SK-N-SH treated with all-trans-retinoic acid at 6 μM for 48 hours (cell line): ENCODE results near the gene RAB18.

Experiments used
- ATAC-seq: fragments of 200-7000 bp; cut with Tn5 transposase; 3 replicates; pipeline ENCODE4 v1.9.1; 2020; ENCODE audit warnings: mild to moderate bottlenecking, moderate library complexity
- ARNTL ChIP-seq: fragments of 450-650 bp; formaldehyde crosslinking; IDR thresholded peaks from 2 replicates; pipeline ENCODE4 v1.5.0; 2020; ENCODE audit warnings: low read depth, mild to moderate bottlenecking, moderate library complexity, borderline replicate concordance
- CREB5 ChIP-seq: fragments of 250-450 bp; sonication (Bioruptor Pico); IDR thresholded peaks from 2 replicates; pipeline ENCODE4 v1.5.1; 2020; ENCODE audit warnings: low read depth, mild to moderate bottlenecking, moderate library complexity
- CSRNP3 ChIP-seq: fragments of 250-450 bp; sonication (Bioruptor Pico); IDR thresholded peaks from 2 replicates; pipeline ENCODE4 v1.5.1; 2021; ENCODE audit warnings: mild to moderate bottlenecking, moderate library complexity
- ESRRG ChIP-seq: fragments of 250-450 bp; sonication (Bioruptor Pico); IDR thresholded peaks from 2 replicates; pipeline ENCODE4 v1.6.1; 2021; ENCODE audit warnings: mild to moderate bottlenecking
- ISL1 ChIP-seq: fragments of 250-450 bp; sonication (Bioruptor Pico); IDR thresholded peaks from 2 replicates; pipeline ENCODE4 v2.1.2; 2022; ENCODE audit warnings: mild to moderate bottlenecking, moderate library complexity
- OSR1 ChIP-seq: fragments of 250-450 bp; sonication (Bioruptor Pico); IDR thresholded peaks from 2 replicates; pipeline ENCODE4 v1.8.0; 2022; ENCODE audit warnings: moderate library complexity, mild to moderate bottlenecking, inconsistent platforms
- PPARA ChIP-seq: fragments of 250-450 bp; sonication (Bioruptor Pico); IDR thresholded peaks from 2 replicates; pipeline ENCODE4 v1.5.0; 2020; ENCODE audit warnings: mild to moderate bottlenecking, borderline replicate concordance
- SNAI2 ChIP-seq: fragments of 250-450 bp; sonication (Bioruptor Pico); IDR thresholded peaks from 2 replicates; pipeline ENCODE4 v1.5.0; 2020; ENCODE audit warnings: mild to moderate bottlenecking, moderate library complexity
- TOX ChIP-seq: fragments of 250-450 bp; sonication (Bioruptor Pico); IDR thresholded peaks from 2 replicates; pipeline ENCODE4 v1.8.0; 2021; ENCODE audit warnings: mild to moderate bottlenecking, moderate library complexity, borderline replicate concordance
- ZFP30 ChIP-seq: fragments of 450-650 bp; formaldehyde crosslinking; IDR thresholded peaks from 2 replicates; pipeline ENCODE4 v1.5.0; 2022; ENCODE audit warnings: mild to moderate bottlenecking, moderate library complexity
- ZNF565 ChIP-seq: fragments of 450-650 bp; formaldehyde crosslinking; conservative IDR thresholded peaks from 2 replicates; pipeline ENCODE4 v1.5.0; 2020; ENCODE audit warnings: low read depth, mild to moderate bottlenecking, moderate library complexity
- ZNF70 ChIP-seq: fragments of 450-650 bp; formaldehyde crosslinking; IDR thresholded peaks from 2 replicates; pipeline ENCODE4 v1.5.0; 2020; ENCODE audit warnings: mild to moderate bottlenecking, moderate library complexity
- ZNF8 ChIP-seq: fragments of 450-650 bp; formaldehyde crosslinking; IDR thresholded peaks from 2 replicates; pipeline ENCODE4 v1.5.0; 2020; ENCODE audit warnings: mild to moderate bottlenecking, moderate library complexity
- TF ChIP-seq, protein P1 (sequence below): fragments of 250-450 bp; sonication (Bioruptor Pico); IDR thresholded peaks from 2 replicates; pipeline ENCODE4 v1.8.0; 2020; ENCODE audit warnings: mild to moderate bottlenecking, moderate library complexity, borderline replicate concordance

The RAB18 gene

GRCh38 chr10:27581225-27581624, 77.1 kb downstream of the RAB18 start:
- TF ChIP-seq, protein P1, sequence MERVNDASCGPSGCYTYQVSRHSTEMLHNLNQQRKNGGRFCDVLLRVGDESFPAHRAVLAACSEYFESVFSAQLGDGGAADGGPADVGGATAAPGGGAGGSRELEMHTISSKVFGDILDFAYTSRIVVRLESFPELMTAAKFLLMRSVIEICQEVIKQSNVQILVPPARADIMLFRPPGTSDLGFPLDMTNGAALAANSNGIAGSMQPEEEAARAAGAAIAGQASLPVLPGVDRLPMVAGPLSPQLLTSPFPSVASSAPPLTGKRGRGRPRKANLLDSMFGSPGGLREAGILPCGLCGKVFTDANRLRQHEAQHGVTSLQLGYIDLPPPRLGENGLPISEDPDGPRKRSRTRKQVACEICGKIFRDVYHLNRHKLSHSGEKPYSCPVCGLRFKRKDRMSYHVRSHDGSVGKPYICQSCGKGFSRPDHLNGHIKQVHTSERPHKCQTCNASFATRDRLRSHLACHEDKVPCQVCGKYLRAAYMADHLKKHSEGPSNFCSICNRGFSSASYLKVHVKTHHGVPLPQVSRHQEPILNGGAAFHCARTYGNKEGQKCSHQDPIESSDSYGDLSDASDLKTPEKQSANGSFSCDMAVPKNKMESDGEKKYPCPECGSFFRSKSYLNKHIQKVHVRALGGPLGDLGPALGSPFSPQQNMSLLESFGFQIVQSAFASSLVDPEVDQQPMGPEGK (CRISPR knock-in tag), result no peak
- TF ChIP-seq ARNTL (no peak), ESRRG (CRISPR knock-in tag) (no peak)
- no peak for ATAC-seq

DNA sequence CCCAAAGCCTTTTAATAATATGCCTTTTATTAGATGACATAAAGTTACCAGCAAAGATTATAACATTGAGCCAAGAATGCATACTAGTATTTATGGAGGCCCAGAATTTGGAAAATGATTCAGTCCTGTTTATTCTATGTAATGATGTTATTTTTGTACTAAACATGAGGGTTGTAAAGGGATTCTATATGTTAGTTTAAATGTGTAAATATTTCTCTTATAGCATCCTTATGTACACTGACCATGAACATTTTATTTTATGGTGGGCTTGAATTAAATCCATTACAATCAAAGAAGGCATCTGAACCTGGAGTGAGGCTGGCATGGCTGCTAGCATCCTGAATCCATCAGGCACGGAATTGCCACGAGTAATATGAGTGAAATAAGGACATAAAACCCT, 80.2 kb downstream of the RAB18 start:
- no peak for ATAC-seq
- TF ChIP-seq OSR1 (no peak), TOX (CRISPR knock-in tag) (no peak), ESRRG (CRISPR knock-in tag) (no peak), CREB5 (CRISPR knock-in tag) (no peak), CSRNP3 (CRISPR knock-in tag) (no peak), ZNF8 (CRISPR knock-in tag) (no peak), PPARA (CRISPR knock-in tag) (no peak), ZNF565 (no peak), ZFP30 (CRISPR knock-in tag) (no peak), ZNF70 (CRISPR knock-in tag) (no peak), ISL1 (CRISPR knock-in tag) (no peak), SNAI2 (CRISPR knock-in tag) (no peak)
